ENCODE measurements around the gene TM6SF1.
"Not testable (repeated sequence)": the region's sequence is repeated elsewhere in the genome, so short reads cannot be mapped to it uniquely, and the experiment has no call there.

Gene TM6SF1

DNA sequence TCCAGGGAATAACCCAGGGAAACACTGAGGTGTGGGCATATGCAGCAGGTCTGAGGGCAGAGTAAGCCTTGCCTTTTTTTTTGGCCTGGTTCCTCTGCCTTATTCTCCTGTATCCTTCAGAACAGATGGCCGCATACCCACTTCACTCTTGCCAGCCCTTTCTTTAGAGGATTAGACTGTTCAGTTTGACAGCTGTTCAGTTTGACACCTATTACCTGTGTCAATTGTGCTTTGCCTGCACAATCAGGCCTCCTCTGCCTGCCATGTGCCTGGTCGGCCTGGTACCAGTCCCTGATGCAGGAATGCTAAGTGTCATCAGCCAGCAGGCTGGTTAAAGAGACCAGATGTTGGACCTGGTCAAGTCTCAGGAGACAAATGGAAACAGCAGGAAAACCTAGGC is 22.3 kb downstream of the TM6SF1 start:
- no peaks in the 10 kb centered on the region for H3K4me1 ChIP-seq
- H4K20me1 ChIP-seq, result no peaks in the 10 kb centered on the region
- no peak for TF ChIP-seq Cebpa-rat (IDR thresholded peaks at IDR 0.05)

DNA sequence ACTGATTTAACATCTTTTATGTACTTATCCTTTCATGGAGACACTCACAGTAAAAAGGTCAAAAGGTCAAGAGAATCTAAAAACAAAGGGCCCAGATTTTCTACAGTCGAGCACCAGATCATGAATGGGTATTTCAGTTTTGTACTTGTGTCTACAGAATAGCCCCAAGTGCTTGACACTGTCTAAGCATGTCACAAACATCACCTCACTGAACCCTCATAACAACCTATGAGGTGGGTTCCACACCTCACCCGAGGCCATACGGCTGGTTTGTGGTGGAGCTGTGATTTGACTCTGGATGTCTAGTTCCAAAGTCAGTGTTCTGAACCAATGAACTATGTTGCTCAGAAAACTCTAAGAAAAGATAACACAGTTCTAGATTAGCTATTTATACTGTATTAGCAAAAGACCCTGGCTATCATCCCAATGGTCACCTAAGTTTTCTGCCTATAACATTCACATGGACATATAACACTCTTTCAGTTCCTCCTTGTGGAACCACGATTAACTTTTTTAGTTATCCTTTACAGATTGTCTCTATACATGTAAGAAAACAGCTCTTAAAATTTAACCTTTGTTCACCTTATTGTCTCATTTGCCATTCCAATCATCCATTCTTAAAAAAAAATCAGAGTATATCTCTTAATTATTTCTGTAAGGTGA is 25.5 kb downstream of the TM6SF1 start:
- TF ChIP-seq Cebpa-rat (IDR thresholded peaks at IDR 0.05), result no peak

More for the DNA sequence above, 22.3 kb downstream of the TM6SF1 start:
- Histone ChIP-seq H3K27ac (no peak overlapping the region), H3K4me3 (no peak overlapping the region), H3K9me3 (no peaks in the 10 kb centered on the region), H3K9ac (no peak overlapping the region), H3K27me3 (no peaks in the 10 kb centered on the region), H3K4me2 (no peak overlapping the region), H3K36me3 (peaks cover 72% of the 10 kb centered on the region)

DNA sequence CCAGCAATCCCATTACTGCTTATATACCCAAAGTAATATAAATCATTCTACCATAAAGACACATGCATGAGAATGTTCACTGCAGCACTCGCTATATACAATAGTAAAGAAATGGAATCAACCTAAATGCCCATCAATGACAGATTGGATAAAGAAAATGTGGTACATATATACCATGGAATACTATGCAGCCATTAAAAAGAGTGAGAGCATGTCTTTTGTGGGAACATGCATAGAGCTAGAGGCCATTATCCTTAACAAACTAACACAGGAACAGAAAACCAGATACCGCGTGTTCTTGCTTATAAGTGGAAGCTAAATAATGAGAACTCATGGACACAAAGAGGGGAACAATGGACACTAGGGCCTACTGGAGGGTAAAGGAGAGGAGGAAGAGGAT is 34.7 kb downstream of the TM6SF1 start:
- H3K36me3 ChIP-seq, result peaks cover 85% of the 10 kb centered on the region
- not testable (repeated sequence) for H4K20me1 ChIP-seq, H3K4me1 ChIP-seq

More for the DNA sequence above, 25.5 kb downstream of the TM6SF1 start:
- Histone ChIP-seq H3K9me3 (no peaks in the 10 kb centered on the region), H3K4me1 (no peaks in the 10 kb centered on the region), H3K4me3 (no peak overlapping the region), H3K36me3 (peaks cover 77% of the 10 kb centered on the region), H4K20me1 (no peaks in the 10 kb centered on the region), H3K27ac (no peak overlapping the region), H3K9ac (no peak overlapping the region), H3K4me2 (no peak overlapping the region), H3K27me3 (no peaks in the 10 kb centered on the region)

DNA sequence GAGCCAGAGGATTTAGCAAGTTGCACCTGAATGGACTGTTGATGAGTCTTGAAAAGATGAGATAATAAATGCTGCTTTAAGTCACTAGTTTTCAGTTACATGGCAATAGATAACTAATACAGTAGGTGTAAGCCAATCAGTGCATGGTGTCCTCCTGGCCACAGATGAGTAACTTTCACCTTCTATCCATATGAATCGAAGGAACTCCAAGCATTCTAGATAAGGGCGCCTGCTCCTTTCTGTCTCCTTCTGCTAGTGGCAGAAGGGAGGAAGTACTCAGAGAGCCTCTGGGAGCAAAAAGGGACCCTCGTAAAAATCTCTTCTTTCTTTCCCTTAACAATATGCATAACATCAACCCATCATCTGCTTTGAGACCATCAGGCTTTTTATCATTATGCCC is 37.3 kb downstream of the TM6SF1 start:
- H3K27ac ChIP-seq, result no peak overlapping the region
- TF ChIP-seq Cebpa-rat (IDR thresholded peaks at IDR 0.05), result no peak
- no peak overlapping the region for H3K4me2 ChIP-seq
- H3K27me3 ChIP-seq, result no peaks in the 10 kb centered on the region
- H3K4me1 ChIP-seq, result no peaks in the 10 kb centered on the region
- peaks cover 93% of the 10 kb centered on the region for H3K36me3 ChIP-seq
- H3K9me3 ChIP-seq, result no peaks in the 10 kb centered on the region
- no peaks in the 10 kb centered on the region for H4K20me1 ChIP-seq
- H3K9ac ChIP-seq, result no peak overlapping the region
- H3K4me3 ChIP-seq, result no peak overlapping the region

More for the DNA sequence above, 34.7 kb downstream of the TM6SF1 start:
- not testable (repeated sequence) for H3K4me3 ChIP-seq, H3K27me3 ChIP-seq, H3K27ac ChIP-seq, H3K9ac ChIP-seq, H3K9me3 ChIP-seq, H3K4me2 ChIP-seq

DNA sequence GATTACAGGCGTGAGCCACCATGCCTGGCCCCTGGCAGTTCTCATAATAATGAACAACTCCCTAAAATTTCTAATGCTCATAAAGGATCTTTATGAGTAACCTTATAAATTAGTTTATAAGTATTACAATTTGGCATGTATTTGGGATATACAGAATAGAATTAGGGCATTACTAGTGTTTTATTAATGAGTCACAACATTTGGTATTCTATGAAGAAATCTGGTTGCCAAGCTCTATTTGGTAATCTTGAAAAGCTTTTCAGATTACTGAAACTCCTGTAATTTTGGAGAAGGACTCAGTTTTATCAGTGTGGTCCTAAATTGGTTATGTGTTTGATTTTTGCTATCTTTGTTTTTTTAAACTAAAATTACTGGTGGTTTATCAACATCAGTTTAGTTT is 45.8 kb downstream of the TM6SF1 start:
- H4K20me1 ChIP-seq, result no peaks in the 10 kb centered on the region
- H3K4me2 ChIP-seq, result no peak overlapping the region
- H3K27me3 ChIP-seq, result no peaks in the 10 kb centered on the region
- no peak for TF ChIP-seq Cebpa-rat (IDR thresholded peaks at IDR 0.05)
- H3K9me3 ChIP-seq, result no peaks in the 10 kb centered on the region
- H3K36me3 ChIP-seq, result peaks cover 90% of the 10 kb centered on the region
- no peaks in the 10 kb centered on the region for H3K4me1 ChIP-seq
- H3K27ac ChIP-seq, result no peak overlapping the region
- H3K4me3 ChIP-seq, result no peak overlapping the region
- no peak overlapping the region for H3K9ac ChIP-seq

DNA sequence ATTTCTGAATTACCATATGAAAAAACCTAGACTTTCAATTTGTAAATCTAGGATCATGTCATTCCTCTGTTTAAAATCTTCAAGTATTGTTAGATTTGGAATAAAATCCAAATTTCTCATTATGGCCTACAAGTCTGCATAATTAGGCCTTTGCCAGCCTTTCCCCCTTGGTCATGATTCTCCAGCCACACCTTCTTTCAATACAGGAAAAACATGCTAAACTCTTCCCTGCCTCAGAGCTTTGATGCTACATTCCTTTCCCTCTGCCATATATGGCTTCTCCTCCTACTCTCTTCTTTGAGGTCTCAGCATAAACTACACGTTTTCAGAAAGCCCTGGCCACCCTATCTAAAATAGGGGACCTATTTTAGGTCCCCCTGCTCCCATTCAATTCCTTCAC is 48.5 kb downstream of the TM6SF1 start:
- TF ChIP-seq Cebpa-rat (IDR thresholded peaks at IDR 0.05), result no peak
- Histone ChIP-seq H3K9me3 (no peaks in the 10 kb centered on the region), H4K20me1 (no peaks in the 10 kb centered on the region), H3K27me3 (no peaks in the 10 kb centered on the region), H3K4me2 (no peak overlapping the region), H3K9ac (no peak overlapping the region), H3K36me3 (peaks cover 90% of the 10 kb centered on the region), H3K4me1 (no peaks in the 10 kb centered on the region), H3K27ac (no peak overlapping the region), H3K4me3 (no peak overlapping the region)

DNA sequence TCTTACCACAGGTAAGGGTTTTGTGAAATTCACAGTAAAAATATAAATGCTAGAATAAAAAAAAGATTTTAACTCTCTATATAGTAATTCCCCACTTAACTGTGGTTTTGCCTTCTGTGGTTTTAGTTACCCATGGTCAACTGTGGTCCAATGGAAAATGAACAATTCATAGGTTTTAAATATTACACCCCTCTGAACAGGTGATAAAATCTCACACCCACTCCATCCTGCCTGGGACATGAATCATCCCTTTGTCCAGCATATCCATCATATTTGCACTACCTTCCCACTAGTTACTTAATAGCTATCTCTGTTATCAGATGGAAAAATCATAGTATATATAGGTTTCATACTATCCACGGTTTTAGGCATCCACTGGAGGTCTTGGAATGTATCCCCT is 50.9 kb downstream of the TM6SF1 start:
- H3K4me1 ChIP-seq, result no peaks in the 10 kb centered on the region

DNA sequence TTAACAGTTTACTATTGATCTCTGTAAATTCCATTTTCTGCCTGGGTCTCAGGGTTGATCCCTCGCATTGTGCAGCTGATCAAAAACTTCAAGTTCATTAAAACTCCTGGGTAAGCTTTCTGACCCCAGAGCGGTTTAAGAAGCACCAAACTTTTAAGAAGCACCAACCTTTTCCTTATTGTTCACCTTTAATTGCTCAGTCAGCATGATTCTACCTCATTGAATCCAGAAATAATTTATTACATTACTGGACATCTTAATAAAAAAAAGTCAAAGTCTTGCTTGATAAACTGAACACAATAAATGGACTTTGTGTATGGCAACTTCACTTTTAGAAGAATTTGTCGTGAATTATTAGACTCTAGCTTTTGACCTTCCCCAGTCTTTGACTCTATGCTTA is 53.3 kb downstream of the TM6SF1 start:
- Histone ChIP-seq H3K9me3 (peaks cover 12% of the 10 kb centered on the region; the same call in 1 of the 2 replicates), H4K20me1 (peaks cover 21% of the 10 kb centered on the region; the same call in 1 of the 2 replicates), H3K27me3 (no peaks in the 10 kb centered on the region), H3K36me3 (peaks cover 97% of the 10 kb centered on the region), H3K27ac (no peak overlapping the region), H3K9ac (no peak overlapping the region), H3K4me2 (no peak overlapping the region), H3K4me3 (no peak overlapping the region), H3K4me1 (no peaks in the 10 kb centered on the region)
- TF ChIP-seq Cebpa-rat (IDR thresholded peaks at IDR 0.05), result no peak

More for the DNA sequence above, 50.9 kb downstream of the TM6SF1 start:
- no peaks in the 10 kb centered on the region for H3K9me3 ChIP-seq
- no peak overlapping the region for H3K27ac ChIP-seq
- peaks cover 97% of the 10 kb centered on the region for H3K36me3 ChIP-seq
- no peak overlapping the region for H3K4me2 ChIP-seq
- H4K20me1 ChIP-seq, result peaks cover 7% of the 10 kb centered on the region; the same call in 1 of the 2 replicates
- no peaks in the 10 kb centered on the region for H3K27me3 ChIP-seq
- H3K4me3 ChIP-seq, result no peak overlapping the region
- no peak for TF ChIP-seq Cebpa-rat (IDR thresholded peaks at IDR 0.05)
- no peak overlapping the region for H3K9ac ChIP-seq

DNA sequence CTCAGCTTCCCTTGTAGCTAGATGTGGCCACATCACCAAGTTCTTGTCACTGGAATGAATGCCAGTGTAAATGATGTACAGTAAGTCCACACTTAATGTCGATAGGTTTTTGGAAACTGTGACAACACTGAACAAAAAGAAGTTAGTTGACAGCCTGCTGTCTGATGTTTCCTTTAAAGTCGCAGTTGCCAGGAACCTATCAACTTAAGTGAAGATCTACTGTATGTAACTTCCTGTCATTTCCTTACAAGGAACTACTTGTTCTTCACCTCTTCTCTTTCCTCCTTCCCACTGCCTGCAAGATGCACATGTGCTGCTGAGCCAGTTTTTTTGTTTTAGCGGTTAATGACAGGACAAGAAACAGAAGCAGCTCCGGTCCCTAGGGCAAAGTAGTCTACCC is 55.6 kb downstream of the TM6SF1 start:
- Histone ChIP-seq H3K27me3 (no peaks in the 10 kb centered on the region), H3K4me3 (no peak overlapping the region), H3K4me1 (no peaks in the 10 kb centered on the region), H3K4me2 (no peak overlapping the region), H3K9me3 (peaks cover 35% of the 10 kb centered on the region), H3K36me3 (peaks cover 93% of the 10 kb centered on the region), H4K20me1 (peaks cover 38% of the 10 kb centered on the region), H3K9ac (no peak overlapping the region), H3K27ac (no peak overlapping the region)
- no peak for TF ChIP-seq Cebpa-rat (IDR thresholded peaks at IDR 0.05)

DNA sequence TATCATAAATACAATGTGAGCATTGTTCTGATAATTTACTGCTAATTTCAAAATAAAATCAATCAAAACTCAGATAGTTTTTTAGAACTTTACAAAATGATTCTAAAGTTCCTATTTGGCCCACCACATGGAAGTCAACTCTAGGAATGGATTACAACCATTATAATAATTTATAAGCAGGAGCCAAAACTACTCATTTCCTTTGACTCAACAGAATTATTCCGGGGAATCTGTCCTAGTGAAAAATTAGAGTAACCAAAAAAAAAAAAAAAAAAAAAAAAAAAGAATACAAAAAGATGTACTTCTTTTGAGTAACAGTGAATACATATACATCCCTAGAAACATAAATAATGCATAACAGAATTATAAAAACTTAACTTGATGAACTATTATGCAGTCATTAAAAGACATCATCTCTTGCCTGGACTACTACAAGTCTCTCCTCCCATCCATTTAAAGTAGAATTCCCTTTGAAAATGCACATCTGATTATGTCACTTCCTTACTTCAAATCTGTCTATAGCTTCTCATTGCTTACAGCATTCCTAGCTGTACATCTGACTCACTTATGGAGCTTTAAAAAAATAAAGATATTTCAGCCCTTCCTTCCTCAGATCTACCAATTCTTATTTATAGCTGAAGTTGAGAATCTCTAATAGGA is 56.8 kb downstream of the TM6SF1 start:
- H3K27ac ChIP-seq, result no peak overlapping the region

More for the DNA sequence above, 56.8 kb downstream of the TM6SF1 start:
- Histone ChIP-seq H3K4me3 (no peak overlapping the region), H3K27me3 (no peaks in the 10 kb centered on the region), H3K4me1 (no peaks in the 10 kb centered on the region), H4K20me1 (peaks cover 40% of the 10 kb centered on the region), H3K4me2 (no peak overlapping the region), H3K9me3 (peaks cover 47% of the 10 kb centered on the region), H3K36me3 (peaks cover 86% of the 10 kb centered on the region), H3K9ac (no peak overlapping the region)
- TF ChIP-seq Cebpa-rat (IDR thresholded peaks at IDR 0.05), result no peak

All from BLaER1 (cell line).